GM12892 (cell line): ENCODE results near the gene RIPK4.
"Not testable (repeated sequence)": the region's sequence is repeated elsewhere in the genome, so short reads cannot be mapped to it uniquely, and the experiment has no call there.

Experiments used
- DNase-seq: peaks from one replicate; pipeline ENCODE4 v3.0.0; 2011; ENCODE audit not compliant: insufficient read length
- FAIRE-seq: peaks from 2 replicates; lab custom pipeline; 2011; peaks lifted over from hg19 to GRCh38; lab: Jason Lieb, UNC
- POLR2A ChIP-seq: IDR thresholded peaks from 2 replicates; pipeline ENCODE4 v1.6.1; 2011; ENCODE audit warnings: low read depth, low read length, control low read depth
- POLR2AphosphoS5 ChIP-seq: IDR thresholded peaks from 2 replicates; pipeline ENCODE4 v1.6.1; 2011; ENCODE audit warnings: low read depth, low read length, control low read depth
- TAF1 ChIP-seq: IDR thresholded peaks from 2 replicates; pipeline ENCODE4 v1.6.1; 2011; ENCODE audit warnings: low read depth, mild to moderate bottlenecking, control low read depth, low read length, borderline replicate concordance

The RIPK4 gene

GRCh38 chr21:41726970-41727783, 39.7 kb downstream of the RIPK4 start:
- FAIRE-seq, result no peak
- no peak for DNase-seq
- TF ChIP-seq POLR2AphosphoS5, result no peak
- TF ChIP-seq POLR2A, result no peak
- no peak for TF ChIP-seq TAF1

- FAIRE-seq, result no peak
- TF ChIP-seq TAF1 (no peak), POLR2AphosphoS5 (no peak), POLR2A (no peak)
- no peak for DNase-seq
These were observed 40.3 kb downstream of the RIPK4 start for GRCh38 chr21:41726630-41726969.

GRCh38 chr21:41726058-41726558, 40.7 kb downstream of the RIPK4 start:
- TF ChIP-seq POLR2A (no peak), TAF1 (no peak), POLR2AphosphoS5 (no peak)
- FAIRE-seq (no peak), DNase-seq (no peak)

GRCh38 chr21:41725421-41726031, 41.3 kb downstream of the RIPK4 start:
- DNase-seq (no peak), FAIRE-seq (no peak)
- TF ChIP-seq POLR2A, result no peak
- TF ChIP-seq POLR2AphosphoS5, result no peak
- TF ChIP-seq TAF1, result no peak

- not testable (repeated sequence) for DNase-seq, FAIRE-seq
These were observed 43.0 kb downstream of the RIPK4 start for GRCh38 chr21:41723835-41724234.

GRCh38 chr21:41722052-41723018, 44.5 kb downstream of the RIPK4 start:
- TF ChIP-seq POLR2AphosphoS5, result no peak
- DNase-seq (no peak), FAIRE-seq (no peak)

- TF ChIP-seq POLR2A (no peak), POLR2AphosphoS5 (no peak)
- DNase-seq (no peak), FAIRE-seq (no peak)
These were observed 46.6 kb downstream of the RIPK4 start for GRCh38 chr21:41720250-41720649.

- no peak for FAIRE-seq
- TF ChIP-seq TAF1 (no peak), POLR2AphosphoS5 (no peak), POLR2A (no peak)
- DNase-seq, result no peak
These were observed 47.2 kb downstream of the RIPK4 start for GRCh38 chr21:41719691-41720090.

GRCh38 chr21:41717573-41718330, 49.1 kb downstream of the RIPK4 start:
- no peak for DNase-seq
- TF ChIP-seq POLR2A, result no peak
- TF ChIP-seq TAF1, result no peak
- no peak for TF ChIP-seq POLR2AphosphoS5
- no peak for FAIRE-seq

- FAIRE-seq (no peak), DNase-seq (no peak)
- no peak for TF ChIP-seq TAF1
- TF ChIP-seq POLR2AphosphoS5, result no peak
- no peak for TF ChIP-seq POLR2A
These were observed 50.1 kb downstream of the RIPK4 start for GRCh38 chr21:41716751-41717150.

- no peak for TF ChIP-seq POLR2AphosphoS5
- no peak for TF ChIP-seq TAF1
- no peak for TF ChIP-seq POLR2A
- FAIRE-seq, result no peak
- DNase-seq, result no peak
These were observed 51.1 kb downstream of the RIPK4 start for GRCh38 chr21:41715649-41716281.

GRCh38 chr21:41714299-41714865, 52.5 kb downstream of the RIPK4 start:
- not testable (repeated sequence) for FAIRE-seq, DNase-seq
